ENCODE results near the gene PRSS3.
"Not testable (repeated sequence)": the region's sequence is repeated elsewhere in the genome, so short reads cannot be mapped to it uniquely, and the experiment has no call there.

GRCh38 chr9:33804196-33804595 is 8.8 kb downstream of the PRSS3 start:
- TF ChIP-seq, protein P1, sequence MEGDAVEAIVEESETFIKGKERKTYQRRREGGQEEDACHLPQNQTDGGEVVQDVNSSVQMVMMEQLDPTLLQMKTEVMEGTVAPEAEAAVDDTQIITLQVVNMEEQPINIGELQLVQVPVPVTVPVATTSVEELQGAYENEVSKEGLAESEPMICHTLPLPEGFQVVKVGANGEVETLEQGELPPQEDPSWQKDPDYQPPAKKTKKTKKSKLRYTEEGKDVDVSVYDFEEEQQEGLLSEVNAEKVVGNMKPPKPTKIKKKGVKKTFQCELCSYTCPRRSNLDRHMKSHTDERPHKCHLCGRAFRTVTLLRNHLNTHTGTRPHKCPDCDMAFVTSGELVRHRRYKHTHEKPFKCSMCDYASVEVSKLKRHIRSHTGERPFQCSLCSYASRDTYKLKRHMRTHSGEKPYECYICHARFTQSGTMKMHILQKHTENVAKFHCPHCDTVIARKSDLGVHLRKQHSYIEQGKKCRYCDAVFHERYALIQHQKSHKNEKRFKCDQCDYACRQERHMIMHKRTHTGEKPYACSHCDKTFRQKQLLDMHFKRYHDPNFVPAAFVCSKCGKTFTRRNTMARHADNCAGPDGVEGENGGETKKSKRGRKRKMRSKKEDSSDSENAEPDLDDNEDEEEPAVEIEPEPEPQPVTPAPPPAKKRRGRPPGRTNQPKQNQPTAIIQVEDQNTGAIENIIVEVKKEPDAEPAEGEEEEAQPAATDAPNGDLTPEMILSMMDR (IDR thresholded peaks at IDR 0.05): not testable (repeated sequence)
- TF ChIP-seq POLR2AphosphoS5 (IDR thresholded peaks at IDR 0.05; ENCODE audit: insufficient read depth in 1 of 2, low read depth in 1 of 2): not testable (repeated sequence)
